VCaP (cell line): ENCODE data around the gene PKN1.
"Not testable (repeated sequence)": the region's sequence is repeated elsewhere in the genome, so short reads cannot be mapped to it uniquely, and the experiment has no call there.

Experiments
- H3K27ac ChIP-seq: fragments of 450-650 bp; 2 replicates; pipeline ENCODE4 v1.5.1; 2017
- CTCF ChIP-seq: fragments of 450-650 bp; conservative IDR thresholded peaks from 2 replicates; pipeline ENCODE4 v1.5.1; 2017; ENCODE audit warnings: mild to moderate bottlenecking, moderate library complexity

Gene PKN1

GRCh38 chr19:14449321-14449720 lies 16.2 kb downstream of the PKN1 start:
- no peak for TF ChIP-seq CTCF
- no peak overlapping the region for H3K27ac ChIP-seq

- no peak for TF ChIP-seq CTCF
- H3K27ac ChIP-seq = no peak overlapping the region
Measured at GRCh38 chr19:14450168-14450874, 17.2 kb downstream of the PKN1 start.

GRCh38 chr19:14450876-14451275 lies 17.8 kb downstream of the PKN1 start:
- TF ChIP-seq CTCF = no peak
- H3K27ac ChIP-seq = no peak overlapping the region

GRCh38 chr19:14452303-14452702 lies 19.2 kb downstream of the PKN1 start:
- not testable (repeated sequence) for H3K27ac ChIP-seq

- no peak overlapping the region for H3K27ac ChIP-seq
- no peak for TF ChIP-seq CTCF
Measured at GRCh38 chr19:14459703-14460102, 26.6 kb downstream of the PKN1 start.

GRCh38 chr19:14460935-14461334 lies 27.8 kb downstream of the PKN1 start:
- no peak overlapping the region for H3K27ac ChIP-seq
- TF ChIP-seq CTCF = no peak

GRCh38 chr19:14462401-14462800 lies 29.3 kb downstream of the PKN1 start:
- H3K27ac ChIP-seq = not testable (repeated sequence)

- H3K27ac ChIP-seq = no peak overlapping the region
- TF ChIP-seq CTCF = no peak
Measured at GRCh38 chr19:14463747-14464146, 30.6 kb downstream of the PKN1 start.

- TF ChIP-seq CTCF = no peak
- no peak overlapping the region for H3K27ac ChIP-seq
Measured at GRCh38 chr19:14467391-14467790, 34.3 kb downstream of the PKN1 start.
